GM19099 (cell line): ENCODE data around the gene ANXA2R.

Experiments
- POLR2A ChIP-seq: IDR thresholded peaks from 3 replicates; pipeline ENCODE4 v1.6.1; 2011; ENCODE audit warnings: low read depth; ENCODE audit not compliant: insufficient read length; ENCODE audit errors: extremely low read depth

Gene ANXA2R

GRCh38 chr5:43040287-43041098, at the start of gene ANXA2R:
ANXA2R (minus strand) TSS chr5:43040319; CDS start chr5:43040046, 273 bp downstream.
- peak; percentile 52 for TF ChIP-seq POLR2A

GRCh38 chr5:43085453-43085852, 45.3 kb upstream of the ANXA2R start:
- no peak for TF ChIP-seq POLR2A

GRCh38 chr5:43078956-43079355, 38.8 kb upstream of the ANXA2R start:
- TF ChIP-seq POLR2A: no peak

GRCh38 chr5:43075319-43076293, 35.5 kb upstream of the ANXA2R start:
- TF ChIP-seq POLR2A: no peak

GRCh38 chr5:43074987-43075318, 34.8 kb upstream of the ANXA2R start:
- TF ChIP-seq POLR2A: no peak

GRCh38 chr5:43073597-43074546, 33.8 kb upstream of the ANXA2R start:
- TF ChIP-seq POLR2A: no peak

GRCh38 chr5:43068037-43068436, 27.9 kb upstream of the ANXA2R start:
- no peak for TF ChIP-seq POLR2A

- peak; percentile 55 for TF ChIP-seq POLR2A
Observed at GRCh38 chr5:43066799-43067741, 27.0 kb upstream of the ANXA2R start.

GRCh38 chr5:43065948-43066798, 26.1 kb upstream of the ANXA2R start:
- TF ChIP-seq POLR2A: peak; percentile 60

GRCh38 chr5:43065387-43065947, 25.3 kb upstream of the ANXA2R start:
- TF ChIP-seq POLR2A: no peak

- no peak for TF ChIP-seq POLR2A
Observed at GRCh38 chr5:43063721-43064171, 23.6 kb upstream of the ANXA2R start.

- TF ChIP-seq POLR2A: no peak
Observed at GRCh38 chr5:43061352-43062075, 21.4 kb upstream of the ANXA2R start.
